HG03045 (cell line): ENCODE data around the gene FOXD4.
"Not testable (repeated sequence)": the region's sequence is repeated elsewhere in the genome, so short reads cannot be mapped to it uniquely, and the experiment has no call there.

ENCODE experiments used
- ATAC-seq: cut with Tn5 transposase; IDR thresholded peaks from one replicate; pipeline ENCODE4 v1.9.1; 2021; ENCODE audit warnings: mild to moderate bottlenecking, moderate library complexity; ENCODE audit not compliant: unreplicated experiment

Gene FOXD4

GRCh38 chr9:117995-118467 is at the start of gene FOXD4:
FOXD4 (minus strand) TSS chr9:118417; CDS start chr9:118119, 298 bp downstream.
- ATAC-seq: not testable (repeated sequence)

DNA sequence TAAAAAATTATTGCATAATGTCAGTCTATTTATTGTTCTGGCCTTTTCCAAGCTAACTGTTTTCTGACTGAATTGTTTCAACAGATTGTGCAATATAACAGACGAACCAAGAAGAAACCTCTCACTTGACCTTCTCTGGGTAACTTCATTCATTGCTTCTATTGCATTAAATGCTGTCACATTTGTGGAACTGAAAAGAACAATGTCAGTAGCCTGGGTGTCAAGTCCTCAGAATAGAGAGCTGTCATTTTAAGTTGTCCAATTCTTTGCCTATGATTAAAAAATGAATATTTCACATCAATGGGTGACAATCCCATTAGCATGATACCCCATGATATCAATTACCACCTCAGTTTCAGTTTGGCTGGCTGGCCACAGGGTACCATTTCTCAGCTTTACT is 41.7 kb upstream of the FOXD4 start:
- not testable (repeated sequence) for ATAC-seq

DNA sequence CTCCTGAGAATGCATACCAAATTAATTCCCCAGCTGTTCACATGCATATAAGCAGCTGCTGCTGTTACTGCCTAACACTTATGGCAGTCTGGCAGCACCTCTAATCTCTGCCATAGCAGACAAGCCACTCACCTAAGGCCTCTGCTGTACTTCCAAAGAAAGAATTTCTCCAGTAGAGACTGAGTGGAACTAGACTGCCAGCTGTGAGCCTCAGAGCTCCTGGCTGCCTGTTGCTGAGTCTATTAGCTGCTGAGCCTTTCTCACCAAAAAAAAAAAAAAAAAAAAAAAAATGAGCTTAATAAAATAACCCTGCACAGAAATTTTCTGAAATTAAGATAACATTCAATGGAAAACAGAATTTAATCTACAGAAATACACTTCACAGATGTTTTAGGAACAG is 33.0 kb upstream of the FOXD4 start:
- ATAC-seq: not testable (repeated sequence)

DNA sequence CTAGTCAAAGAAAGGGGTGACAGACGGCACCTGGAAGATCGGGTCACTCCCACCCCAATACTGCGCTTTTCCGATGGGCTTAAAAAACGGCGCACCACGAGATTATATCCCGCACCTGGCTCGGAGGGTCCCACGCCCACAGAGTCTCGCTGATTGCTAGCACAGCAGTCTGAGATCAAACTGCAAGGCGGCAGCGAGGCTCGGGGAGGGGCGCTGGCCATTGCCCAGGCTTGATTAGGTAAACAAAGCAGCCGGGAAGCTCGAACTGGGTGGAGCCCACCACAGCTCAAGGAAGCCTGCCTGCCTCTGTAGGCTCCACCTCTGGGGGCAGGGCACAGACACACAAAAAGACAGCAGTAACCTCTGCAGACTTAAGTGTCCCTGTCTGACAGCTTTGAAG is 21.7 kb upstream of the FOXD4 start:
- not testable (repeated sequence) for ATAC-seq

DNA sequence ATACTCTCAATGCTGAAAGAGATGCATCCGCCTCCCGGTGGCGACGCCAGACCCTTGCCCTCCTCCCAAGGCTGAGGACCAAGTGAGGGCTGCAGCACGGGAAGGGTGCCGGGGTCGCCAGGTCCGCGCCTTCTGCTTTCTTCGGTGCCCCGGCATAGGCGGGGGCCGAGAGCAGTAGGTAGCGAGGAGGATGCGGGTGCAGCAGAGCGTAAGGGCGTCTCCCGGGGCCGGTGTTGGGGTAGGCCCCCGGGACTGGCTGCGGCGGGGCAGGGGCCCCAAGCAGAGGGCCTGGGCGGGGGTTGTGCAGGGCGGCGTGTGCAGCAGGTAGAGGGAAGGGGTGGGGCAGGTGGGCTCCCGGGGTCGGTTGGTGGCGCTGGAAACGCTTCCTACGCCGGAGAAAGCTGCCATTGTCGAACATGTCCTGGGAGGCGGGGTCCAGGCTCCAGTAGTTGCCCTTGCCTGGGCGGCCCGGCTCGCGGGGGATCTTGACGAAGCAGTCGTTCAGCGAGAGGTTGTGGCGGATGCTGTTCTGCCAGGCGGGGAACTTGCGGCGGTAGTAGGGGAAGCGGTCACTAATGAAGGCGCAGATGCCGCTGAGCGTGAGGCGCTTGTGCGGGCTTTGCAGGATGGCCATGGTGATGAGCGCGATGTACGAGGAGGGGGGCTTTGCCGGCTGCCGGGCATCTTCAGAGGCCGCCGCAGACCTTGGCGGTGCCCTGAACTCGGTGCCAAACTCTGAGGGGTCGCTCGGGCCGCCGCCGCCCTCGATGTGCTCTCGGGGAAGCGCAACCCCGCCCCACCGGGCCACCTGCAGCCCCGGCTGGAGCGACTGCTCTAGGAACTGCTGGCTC is 848 bp downstream of the FOXD4 start:
- ATAC-seq: not testable (repeated sequence)

GRCh38 chr9:116239-117077 is 1.8 kb downstream of the FOXD4 start:
- not testable (repeated sequence) for ATAC-seq

- ATAC-seq: not testable (repeated sequence)
Measured at GRCh38 chr9:115118-115451, 3.1 kb downstream of the FOXD4 start.

DNA sequence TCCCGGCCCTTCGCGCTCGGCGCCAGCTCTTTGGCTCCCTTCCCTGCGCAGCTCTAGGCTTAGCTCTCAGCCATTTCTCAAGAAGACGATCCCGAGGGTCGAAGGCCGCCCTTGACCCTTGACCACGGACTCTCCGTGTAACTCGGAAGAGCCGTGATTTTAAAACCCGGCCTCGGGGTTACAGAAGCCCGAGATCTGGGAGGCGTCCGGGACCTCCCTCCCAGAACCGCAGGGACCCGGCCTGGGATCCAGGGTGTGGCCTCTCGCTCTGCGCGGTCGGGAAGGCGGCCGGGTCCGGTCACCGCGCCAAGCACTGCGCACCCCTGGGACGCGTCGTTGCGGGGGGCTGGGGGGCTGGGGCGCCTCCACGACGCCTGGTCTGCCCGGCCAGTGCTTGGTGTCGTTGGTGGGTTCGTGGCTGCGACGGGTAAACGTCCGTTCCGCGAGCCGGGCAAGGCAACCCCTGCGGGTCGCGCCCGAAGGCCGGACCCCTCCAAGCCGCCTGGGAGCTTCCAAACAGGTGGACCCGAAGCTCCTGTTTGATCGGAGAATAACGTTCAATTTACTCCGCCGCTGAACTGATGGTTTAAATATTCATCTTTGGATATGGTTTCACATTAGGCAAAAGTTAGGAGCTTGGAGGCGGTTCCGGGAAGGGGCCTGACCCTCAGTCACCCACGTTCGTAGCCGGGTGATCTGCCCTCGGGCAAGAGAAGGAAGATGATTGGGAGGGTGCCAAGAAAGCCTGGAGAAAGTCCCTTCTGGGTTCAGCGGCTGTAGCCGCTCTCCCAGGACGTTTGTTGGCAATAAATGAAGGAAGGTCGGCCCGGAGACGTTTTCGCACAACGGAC is 3.7 kb downstream of the FOXD4 start:
- ATAC-seq: peak; percentile 24

- peak; percentile 67 for ATAC-seq
Measured at GRCh38 chr9:113468-114266, 4.5 kb downstream of the FOXD4 start.

DNA sequence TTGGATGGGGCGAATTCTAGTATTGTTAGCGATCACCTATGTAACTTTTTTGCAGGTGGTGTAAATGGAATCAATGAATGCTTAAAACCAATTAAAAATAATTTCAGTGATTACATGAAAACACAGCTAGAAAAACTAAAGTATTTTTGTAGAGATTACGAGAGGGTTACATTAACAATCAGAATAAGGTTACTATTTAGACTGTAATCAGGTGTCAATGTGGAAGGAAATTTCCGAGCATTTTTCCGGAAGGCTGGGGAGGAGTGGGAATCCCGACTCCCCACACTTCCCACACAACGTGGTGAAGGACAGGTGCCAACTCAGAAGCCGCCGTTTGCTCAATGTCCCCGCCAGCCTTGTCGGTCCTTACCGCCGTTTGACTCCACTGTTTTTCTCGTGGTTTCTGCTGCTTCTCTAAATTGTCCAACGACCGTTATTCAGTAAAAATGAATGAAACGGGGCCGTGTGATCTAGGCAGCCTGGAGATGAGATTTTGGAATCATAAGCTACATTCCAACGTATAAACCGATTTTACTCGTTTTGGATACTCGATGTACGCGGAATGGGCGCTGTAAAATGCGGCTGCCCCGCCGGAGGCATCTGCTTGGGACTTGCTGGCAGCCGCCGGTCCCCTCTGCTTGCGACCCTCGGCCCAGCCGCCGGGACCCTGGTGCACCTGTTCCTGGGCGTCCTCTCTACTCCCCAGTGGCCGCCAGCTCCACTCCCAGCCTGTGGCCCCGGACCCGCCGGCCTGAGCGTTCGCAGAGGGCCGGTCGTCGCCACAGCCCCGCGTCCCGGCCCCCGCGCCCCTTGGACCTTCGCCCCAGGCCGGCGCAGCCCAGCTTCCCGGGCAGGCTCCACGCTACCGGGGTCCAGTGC is 5.4 kb downstream of the FOXD4 start:
- peak; percentile 14 for ATAC-seq

DNA sequence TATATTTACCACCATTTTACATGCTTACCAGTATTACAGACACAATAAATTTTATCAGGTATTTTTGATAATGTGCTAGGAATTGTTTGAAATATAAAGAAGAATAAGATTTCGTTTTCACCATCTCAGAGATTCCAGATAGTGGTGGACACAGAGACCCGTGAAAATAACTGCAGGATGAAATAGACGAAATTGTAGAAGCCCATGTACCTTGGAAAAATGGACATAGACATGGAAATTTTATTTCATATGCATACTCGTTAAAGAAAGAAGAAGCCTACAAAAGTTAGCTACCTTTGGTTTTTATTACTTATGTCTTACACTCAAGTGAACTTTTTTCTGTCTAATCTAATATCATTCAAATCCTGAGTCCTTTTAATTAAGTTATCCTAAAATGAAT is 7.5 kb downstream of the FOXD4 start:
- ATAC-seq: not testable (repeated sequence)

DNA sequence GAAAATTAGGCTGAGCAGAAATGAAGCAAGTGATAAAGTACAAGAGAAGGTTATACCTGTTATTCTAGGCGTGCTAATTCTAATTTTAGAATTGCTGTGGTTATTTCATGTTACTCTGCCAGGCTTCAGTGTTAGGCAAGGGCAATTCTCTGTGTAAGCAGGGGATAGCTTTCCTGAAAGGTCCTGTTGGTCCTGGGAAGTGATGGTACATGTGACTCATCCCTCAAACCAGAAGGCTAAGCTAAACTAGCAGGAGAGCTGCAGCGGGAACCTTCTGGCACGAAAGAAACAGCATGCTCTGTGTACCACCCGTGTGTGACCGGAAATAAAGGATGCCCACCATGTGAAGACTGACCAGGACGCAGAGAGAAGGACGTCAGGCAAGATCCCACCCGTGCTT is 8.7 kb downstream of the FOXD4 start:
- not testable (repeated sequence) for ATAC-seq

DNA sequence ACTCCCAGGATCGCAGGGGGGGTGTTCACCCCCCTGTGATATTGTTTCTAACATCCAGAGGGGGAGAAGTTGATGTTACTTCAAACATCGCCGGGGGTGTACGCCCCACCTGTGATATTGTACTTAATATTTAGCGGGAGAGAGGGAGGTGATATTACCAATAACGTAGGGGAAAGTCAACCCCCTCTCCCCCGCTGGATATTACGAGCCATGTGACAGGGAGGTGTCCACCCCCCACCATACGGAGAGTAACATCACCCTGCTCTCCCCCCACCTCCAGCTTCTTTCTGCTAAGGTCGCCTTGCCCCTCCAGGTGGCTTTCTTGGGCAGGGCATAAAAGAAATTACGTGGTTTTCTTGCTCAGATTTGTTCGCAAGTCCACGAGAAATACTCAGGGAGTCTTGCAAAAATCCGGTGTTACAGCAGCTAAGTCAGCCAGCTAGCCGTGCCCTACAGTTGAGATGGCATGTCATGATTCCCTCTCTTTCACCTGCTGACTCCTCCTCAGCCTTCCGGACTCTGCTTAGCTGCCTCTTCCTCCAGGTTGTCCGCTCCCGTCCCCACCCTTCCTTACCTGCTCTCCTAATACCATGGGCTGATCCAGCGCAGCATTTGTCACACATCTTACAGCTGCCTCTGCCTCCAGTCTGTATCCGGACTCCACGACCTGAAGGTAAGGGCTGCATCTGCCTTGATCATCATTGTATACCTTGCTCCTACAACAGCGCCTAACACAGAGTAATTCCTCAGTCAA is 9.3 kb downstream of the FOXD4 start:
- not testable (repeated sequence) for ATAC-seq

GRCh38 chr9:105991-106390 is 12.2 kb downstream of the FOXD4 start:
- ATAC-seq: not testable (repeated sequence)

DNA sequence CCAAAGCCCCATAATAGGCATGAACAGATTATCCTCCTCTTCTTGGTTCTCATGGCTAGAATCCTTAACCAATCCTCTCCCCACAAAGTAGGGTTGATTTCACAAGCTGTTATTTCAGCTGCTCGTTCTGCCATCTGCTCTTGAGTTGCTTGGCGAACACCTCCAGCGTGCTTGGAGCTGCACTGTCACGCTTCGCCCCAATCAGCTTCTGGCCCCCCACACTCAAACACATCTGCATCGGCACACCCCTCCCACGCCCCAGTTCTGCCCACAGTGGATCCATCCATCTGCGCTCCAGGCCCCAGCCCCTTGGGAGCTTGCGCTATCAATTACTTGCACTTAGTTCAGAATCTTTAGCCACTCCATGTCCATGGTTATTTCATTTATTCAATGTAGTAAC is 17.8 kb downstream of the FOXD4 start:
- not testable (repeated sequence) for ATAC-seq

GRCh38 chr9:99867-100266 is 18.4 kb downstream of the FOXD4 start:
- not testable (repeated sequence) for ATAC-seq

DNA sequence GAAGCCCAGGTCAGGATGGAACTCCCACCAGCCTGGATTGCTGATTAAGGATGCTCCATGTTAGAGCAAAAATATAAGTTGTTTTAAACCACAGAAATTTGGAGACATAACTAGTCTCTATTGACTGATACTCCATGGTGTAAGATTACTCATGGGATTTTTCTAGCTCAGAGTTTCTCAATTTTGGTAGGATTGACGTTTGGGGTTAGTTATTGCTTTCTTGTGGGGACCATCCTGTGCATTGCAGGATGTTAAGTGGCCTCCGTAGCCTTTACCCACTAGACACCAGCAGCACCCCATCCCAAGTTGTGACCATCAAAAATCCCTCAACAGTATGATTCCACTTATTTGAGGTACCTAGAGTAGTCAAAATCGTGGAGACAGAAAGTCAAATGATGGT is 19.4 kb downstream of the FOXD4 start:
- ATAC-seq: not testable (repeated sequence)

- not testable (repeated sequence) for ATAC-seq
Measured at GRCh38 chr9:94992-95391, 23.2 kb downstream of the FOXD4 start.
